M059J (cell line): ENCODE measurements around the gene CLDND2. TPM values are rescaled to one million over a fixed set of nuclear protein-coding genes. Genes with fewer than 3 reads are reported as not detected.
A peak's percentile ranks its signal among the peaks of the same experiment; 100 is the strongest.

Experiments
- DNase-seq: peaks from one replicate; pipeline ENCODE4 v3.0.0-alpha.2; 2012; ENCODE audit warnings: low read depth
- total RNA-seq: library from RNA; depleted of rRNA; stranded (reverse); fragments of >200 nt; shearing (Covaris generic); gene quantifications from 2 replicates; pipeline ENCODE4 v1.2.3, GENCODE V29; 2014

CLDND2 gene
- total RNA-seq, 1 experiment from 2014 or later = not detected

DNA sequence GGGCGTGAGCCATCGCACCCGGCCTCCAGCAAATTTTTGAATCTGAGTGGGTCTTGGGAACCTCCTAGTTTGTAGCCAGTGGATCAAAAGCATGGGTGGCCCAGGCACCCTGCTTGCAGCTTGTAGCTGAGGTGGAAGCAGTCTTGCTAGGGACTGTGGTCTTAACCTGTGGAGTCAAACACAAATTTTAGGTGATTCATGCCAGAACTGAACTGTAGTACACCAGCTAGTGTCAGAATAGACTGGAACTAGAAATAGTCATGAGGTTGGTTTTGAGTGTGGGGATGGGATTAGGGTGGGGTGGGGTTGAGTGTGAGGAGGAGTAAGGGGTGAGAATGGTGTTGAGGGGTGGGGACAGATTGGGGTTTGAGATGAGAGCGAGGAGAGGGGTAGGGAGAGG, 13.2 kb upstream of the CLDND2 start:
- no peak for DNase-seq

DNA sequence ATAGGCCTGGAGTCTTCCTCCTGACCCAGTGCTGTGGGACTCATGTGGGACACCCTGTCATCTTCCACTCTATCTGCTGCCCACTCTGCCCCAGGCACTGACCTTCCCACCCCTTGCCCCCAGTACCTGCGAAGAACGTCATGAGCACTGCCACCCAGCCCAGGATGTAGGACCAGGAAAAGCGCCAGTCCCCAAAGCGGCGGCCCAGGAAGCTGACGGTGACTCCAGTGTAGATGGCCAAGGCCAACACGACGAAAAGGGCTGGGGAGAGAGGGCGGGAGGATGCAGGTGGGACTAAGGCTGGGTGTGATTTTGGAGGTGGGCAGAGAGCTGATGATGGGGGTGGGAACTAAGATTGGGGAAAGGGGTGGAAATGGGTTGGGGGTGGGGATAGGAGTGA, 11.6 kb upstream of the CLDND2 start:
- no peak for DNase-seq

DNA sequence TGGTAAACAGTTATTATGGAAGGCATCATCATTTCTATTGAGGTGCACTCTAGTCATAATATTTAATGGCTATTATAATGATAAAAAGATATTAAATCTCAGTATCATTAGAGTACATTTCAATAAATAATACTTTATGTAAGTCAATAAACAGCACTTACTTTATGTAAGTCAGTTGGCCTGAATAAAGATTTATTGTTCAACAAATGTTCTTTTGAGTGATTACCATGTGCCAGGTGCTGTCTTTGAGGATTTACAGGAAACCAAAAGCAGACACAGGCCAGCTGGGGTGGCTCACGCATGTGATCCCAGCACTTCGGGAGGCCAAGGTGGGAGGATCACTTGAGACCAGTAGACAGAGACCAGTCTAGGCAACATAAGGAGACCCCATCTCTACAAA, 8.6 kb upstream of the CLDND2 start:
- no peak for DNase-seq

DNA sequence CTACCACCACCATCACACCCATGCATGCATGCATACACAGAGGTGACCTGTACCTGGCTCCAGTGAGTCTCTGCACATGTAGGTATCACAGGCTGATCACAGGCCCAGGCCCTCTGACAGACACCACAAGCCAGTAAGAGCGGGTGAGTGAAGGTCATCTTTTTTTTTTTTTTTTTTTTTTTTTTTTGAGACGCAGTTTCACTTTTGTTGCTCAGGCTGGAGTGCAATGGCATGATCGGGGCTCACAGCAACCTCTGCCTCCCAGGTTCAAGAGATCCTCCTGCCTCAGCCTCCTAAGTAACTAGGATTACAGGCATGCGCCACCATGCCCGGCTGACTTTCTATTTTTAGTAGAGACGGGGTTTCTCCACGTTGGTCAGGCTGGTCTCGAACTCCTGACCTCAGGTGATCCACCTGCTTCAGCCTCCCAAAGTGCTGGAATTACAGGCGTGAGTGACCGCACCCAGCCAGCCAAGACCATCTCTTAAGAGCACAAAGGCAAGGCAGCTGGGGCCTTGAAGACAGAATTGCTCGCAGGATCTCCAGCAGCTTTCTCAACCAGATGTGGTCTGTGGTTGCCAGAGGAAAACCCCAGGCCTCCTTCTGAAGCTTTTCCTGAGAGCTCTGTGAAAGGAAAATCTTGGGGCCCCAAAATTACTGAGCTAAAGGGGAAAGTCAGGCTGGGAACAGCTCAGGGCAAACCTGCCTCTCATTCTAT, 6.9 kb upstream of the CLDND2 start:
- DNase-seq = no peak

DNA sequence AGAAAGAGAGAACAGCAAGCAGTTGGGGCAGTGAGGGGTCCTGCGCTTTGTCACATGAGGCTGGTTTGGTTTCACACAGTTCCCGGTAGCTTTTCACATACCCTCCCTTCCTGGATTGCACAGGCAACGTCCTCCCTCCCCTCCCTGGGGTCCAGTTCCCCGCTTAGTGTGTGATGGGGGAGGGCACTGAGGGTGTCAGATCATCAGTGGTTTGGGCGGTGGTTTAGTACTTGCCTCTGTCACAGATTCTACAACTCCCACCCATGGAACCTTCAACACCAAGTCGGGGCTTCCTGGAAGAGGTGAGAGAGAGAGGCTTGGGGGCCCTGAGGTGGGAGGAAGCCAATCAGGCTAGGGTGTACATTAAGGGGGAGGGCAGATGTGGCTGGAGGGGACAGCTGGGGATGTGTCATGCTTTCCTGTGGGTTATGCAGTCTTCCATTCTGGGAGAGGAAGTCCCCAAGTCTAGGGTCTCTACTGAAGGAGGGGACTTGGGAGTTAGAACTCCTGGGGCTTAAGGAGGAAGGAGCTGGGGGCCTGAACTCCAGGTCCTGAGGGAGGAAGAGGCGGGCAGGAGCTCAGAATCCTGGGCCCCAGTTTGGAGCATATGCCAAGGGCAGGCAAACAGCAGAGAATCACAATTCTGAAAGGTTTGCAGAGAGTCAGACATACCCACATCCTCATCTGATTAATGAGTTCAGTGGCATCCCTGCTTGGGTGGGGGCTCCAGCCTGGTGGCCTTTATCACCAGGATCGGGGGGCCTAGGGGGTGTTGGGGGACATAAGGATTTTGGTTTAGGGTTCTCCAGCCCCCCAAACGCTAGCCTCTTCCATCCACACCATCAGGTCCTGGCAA, 4.1 kb upstream of the CLDND2 start, which contains the start of gene NKG7:
NKG7 (minus strand) TSS at position 6 of the 856 bp plus-strand sequence. CDS start 119 bp downstream, outside the sequence.
- DNase-seq = no peak

DNA sequence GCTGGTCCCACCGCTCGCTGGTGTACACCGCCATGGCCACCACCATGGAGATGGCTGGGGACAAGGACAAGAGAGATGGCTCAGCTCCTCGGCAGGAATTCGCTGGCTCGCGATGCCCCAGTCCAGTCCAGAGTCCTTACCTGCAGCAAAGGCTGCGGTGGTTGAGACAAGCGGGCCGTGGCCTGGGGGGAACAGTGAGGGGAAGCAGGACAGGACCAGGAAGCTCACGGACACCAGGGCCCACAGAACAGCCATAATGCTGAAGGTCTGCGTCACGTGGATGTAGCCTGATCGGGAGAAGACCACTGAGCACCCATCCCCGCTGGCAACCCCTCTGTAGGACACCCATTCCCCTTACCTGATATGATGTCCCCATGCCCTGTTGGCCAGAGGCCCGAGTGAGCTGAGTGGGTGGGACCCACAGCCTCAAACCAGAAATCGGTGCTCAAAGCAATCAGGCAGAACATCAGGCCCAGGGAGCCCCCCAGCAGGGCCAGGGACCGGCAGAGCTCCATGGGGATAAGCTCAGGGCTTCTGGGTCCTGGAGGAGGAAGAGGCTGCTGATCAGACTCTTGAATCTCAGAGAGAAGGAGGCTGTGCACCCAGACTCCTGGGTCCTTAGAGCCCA, 3.3 kb upstream of the CLDND2 start:
- DNase-seq = no peak

DNA sequence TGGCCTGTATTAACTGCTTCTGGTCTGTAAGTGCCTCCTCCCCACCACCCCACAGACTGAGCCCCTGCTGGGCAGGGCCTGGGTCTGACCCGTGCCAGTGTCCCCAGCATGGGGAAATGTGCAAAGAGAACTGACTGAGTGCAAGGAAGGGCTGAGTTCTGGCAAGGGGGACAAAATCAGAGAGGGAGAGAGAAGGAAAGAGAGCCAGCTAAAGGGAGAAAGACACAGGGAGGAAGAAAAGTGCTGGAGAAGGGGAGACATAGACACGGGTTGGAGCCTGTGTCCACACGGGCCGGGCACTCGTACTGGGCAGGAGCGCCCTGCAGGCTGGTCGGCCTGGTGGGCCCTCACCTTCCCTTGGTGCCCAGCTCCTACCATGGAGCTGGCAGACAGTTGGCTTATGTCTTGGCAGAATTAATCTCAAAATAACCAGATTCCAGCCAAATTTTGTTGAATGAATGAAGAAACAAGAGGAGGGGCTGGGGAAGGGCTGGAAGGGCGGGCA, 2.4 kb upstream of the CLDND2 start:
- no peak for DNase-seq

DNA sequence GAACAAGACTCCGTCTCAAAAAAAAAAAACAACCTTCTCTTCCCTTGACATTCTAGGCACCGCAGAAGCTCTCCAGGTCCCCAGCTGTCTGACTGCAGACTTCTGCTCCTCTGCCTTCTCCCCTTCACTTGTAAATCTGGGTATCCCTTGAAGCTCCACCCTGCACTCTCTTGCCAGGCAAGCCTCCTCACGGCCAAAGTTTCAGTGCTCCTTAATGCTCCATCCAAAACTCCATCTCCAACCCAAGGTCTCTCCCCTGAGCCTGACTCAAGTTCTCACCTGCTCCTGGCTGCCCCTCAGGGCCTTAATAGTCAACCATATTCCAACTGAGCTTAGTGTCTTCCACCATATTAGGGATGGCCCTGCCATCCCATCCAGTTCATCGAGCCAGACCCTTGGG, 1.4 kb upstream of the CLDND2 start:
- no peak for DNase-seq

DNA sequence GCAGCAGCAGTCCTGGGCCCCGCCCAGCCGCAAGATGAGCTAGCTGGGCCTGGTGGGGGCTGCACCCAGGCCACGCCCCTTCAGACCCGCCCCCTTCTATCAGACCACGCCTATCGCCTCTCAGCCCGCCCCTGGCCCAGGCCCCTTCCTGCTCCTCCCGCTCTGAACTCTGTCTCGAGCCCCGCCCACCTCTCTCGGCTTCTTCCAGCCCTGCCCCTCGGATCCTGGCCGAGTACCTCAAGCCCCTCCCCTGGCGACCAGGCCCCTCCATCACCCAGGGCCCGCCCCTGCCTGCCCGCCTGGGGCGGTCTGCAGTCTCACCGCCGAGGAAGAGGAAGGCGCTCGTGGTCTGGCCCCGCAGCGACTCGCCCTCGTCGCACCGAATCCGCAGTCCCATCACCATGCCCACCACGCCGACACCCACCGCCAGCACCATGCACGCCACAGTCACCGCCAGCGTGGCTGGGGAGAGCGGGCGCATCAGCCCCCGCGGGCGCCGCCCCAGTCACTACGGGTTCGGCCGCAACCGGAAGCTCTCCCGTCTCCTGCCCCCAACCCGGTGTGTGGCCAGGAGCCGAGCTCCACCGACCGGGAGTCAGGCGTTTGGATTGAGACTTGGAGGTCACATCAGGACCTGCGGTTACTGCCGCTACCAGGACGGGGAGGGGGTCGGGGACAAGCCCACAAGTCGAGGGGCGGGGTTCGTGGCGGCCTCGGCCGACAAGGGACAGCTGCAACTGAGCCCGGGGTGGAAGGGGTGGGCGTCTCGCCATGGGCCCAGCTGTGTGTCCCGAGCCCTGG, 1.0 kb downstream of the CLDND2 start:
- peak; percentile 97 for DNase-seq

DNA sequence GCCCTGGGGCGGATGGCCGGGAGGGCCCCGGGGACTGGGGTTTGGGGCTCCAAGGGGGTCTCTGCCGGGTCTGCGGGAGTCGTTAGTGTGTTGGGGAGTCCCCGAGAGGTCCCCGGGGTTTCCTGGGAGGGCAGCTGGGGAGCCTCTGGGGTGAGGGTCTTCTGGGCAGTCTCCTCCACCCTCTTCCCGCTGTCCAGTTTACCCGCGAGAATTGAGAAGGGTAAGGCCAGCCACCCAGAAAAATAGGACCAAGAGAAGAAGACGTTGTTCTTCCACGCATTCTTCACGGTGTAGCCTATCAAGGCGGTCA, 1.6 kb downstream of the CLDND2 start:
- DNase-seq = no peak

DNA sequence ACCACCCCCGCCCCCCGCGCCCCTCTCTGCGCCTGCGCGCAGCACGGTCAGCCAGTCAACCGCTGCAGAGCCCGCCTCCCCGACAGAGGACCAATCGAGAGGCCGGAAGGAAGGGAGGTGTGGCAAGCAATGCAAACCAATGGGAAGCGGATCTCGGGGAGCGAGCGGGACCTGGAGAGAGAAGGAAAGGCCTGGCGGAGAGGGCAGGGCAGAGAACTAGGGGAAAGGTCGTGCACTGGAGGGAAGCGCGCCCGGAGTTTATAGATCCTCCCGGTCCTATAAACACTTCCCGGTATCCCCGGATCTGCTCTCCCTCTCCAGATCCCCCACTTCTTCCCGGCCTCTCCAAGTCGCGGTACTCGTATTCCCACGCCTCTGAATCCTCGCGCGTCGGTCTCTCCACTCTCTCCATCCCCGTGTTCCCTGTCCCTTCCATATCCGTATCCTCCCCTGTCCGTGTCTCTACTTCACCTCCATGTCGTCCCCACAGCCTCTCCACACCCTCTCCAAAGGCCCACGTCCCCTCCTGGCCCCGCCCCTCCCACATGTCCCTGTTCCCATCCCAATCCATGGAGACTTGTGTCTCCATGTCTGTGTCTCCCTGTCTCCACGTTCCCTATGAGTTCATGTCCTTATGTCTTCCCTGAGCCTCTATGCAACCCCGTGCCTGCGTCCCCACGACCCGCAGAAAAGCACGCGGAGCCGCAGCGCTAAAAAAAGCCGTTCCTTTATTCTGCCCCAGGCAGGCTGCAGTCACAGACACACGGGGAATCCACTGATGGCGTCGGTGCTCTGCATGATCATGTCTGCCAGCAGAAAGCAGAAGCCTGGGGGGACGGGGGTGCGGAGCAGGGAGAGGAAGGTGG, 2.2 kb downstream of the CLDND2 start:
- peak; percentile 99 for DNase-seq

DNA sequence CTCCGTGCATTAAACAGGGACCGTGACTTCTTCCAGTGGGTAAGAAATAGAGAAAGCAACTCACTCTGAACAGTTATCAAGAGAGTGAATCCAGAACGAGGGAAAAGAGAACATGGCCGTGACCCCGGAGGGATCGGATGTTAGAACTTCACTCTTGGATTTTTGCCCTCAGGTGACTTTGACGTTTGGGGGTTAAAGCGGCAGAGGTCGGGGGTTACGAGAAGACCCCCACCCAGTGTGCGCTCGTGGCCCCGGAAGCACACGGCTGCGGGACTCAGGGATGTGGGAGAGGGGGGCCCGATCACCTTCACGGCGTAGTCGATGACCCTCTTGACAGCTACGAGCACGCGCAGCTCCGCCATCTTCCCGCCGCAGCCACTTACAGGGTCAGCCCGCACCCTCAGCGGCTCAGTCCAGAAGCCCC, 2.8 kb downstream of the CLDND2 start, which contains the start of gene ETFB:
ETFB (minus strand) TSS at position 424 of the 424 bp plus-strand sequence; CDS start at position 362, 62 bp downstream.
- DNase-seq = no peak

DNA sequence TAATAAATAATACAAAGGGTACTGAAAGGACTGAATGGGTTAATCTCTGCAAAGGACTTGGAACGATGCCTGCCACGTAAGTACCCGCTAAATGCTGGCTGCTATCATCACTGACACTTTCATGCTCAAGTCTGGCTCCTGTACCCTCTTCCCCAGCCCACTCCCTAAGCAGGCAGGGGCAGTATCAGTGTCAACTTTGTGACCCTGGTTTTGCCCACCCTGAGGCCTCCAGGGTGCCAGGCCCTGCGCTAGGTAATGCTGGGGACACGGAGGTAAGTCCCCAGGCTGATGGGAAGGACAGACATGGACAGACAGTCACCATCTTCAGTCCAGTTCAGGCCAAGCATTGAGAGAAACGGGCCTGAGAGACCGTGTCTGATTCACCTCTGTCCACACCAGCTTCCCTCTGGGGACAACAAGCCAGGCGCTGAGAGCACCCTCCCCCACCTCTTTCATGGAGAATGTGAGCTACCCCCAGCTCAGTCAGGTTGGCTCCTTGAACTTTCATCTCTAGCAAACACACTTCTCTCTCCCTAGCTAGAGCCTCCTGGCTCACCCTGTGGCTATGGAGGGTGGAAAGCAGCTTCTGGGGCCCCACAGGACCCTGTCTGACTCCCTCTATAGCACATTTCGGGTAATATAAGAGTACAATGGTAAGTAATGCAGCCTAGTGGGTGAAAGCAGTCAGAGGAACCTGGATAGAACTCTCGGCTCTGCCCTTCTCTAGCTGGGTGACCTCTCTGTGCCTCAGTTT, 3.4 kb downstream of the CLDND2 start:
- peak; percentile 68 for DNase-seq

DNA sequence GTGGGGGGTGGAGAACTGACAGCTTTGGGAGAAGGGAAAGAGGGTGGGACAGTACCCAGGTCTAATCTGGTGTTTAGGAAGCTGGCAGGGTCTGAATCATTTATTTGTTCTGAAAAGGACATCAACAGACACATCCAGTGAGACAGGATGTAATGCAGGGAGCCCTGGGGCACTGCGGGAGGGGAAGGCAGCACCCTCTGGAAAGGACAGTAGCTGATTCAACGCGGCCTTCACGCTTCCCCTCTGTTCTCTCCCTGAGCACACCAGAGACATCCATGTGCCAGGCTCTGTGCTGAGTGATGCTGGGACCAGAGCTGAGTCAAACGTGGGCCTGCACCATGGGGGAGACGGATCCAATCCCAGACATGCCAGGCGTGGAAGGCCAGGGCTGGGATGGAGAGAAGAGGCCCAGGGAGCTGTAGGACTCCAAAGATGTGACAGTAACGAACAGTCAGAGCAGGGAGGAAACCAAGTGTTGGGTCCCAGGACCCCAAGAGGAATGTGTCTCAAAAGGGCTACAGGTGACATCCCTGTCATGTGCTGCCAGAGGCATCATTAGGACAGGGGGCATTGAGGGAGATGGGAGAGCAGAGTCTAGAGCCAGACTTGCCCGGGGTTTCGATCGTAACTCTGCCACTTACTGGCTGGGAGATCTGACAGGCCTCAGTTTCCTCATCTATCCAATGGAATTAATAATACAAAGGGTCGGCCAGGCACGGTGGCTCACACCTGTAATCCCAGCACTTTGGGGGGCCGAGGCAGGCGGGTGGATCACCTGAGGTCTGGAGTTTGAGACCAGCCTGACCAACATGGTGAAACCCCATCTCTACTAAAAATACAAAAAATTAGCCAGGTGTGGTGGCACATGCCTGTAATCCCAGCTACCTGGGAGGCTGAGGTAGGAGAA, 4.3 kb downstream of the CLDND2 start:
- peak; percentile 74 for DNase-seq

DNA sequence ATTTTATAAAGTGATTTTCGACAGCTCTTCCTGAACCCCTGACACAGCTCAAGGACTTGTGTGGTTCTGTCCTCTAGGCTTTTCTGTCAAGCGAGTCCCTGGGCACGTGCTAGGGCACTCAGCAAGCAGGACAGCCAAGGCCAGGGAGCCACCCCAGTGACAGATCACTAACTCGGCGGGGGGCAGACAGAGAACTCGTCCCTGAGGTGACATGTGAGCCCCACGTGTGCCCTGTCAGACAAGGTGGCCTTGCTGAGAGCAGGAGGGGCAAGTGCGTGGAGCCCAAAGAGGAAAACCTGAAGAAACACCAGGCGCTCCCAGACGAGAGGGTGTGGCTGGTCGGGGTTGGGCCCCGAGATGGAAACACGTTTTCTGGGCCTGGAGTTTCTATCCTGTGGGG, 7.6 kb downstream of the CLDND2 start:
- no peak for DNase-seq

DNA sequence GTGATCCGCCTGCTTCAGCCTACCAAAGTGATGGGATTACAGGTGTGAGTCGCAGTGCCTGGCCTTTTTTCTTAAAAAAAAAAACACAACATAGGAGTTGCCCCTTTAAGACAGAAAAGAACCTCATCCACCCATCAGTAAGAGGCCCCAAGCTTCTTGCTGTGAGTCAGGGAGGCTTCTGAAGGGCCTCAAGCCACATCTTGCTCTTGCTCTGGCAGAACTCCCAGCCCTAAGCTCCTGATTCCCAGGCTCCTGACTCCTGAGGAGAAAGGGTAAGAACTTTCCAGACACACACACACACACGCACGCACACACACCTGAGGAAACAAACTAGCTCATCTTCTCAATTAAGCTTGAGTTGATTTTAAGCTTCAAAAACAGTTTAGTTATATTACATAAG, 9.5 kb downstream of the CLDND2 start:
- DNase-seq = peak; percentile 82

DNA sequence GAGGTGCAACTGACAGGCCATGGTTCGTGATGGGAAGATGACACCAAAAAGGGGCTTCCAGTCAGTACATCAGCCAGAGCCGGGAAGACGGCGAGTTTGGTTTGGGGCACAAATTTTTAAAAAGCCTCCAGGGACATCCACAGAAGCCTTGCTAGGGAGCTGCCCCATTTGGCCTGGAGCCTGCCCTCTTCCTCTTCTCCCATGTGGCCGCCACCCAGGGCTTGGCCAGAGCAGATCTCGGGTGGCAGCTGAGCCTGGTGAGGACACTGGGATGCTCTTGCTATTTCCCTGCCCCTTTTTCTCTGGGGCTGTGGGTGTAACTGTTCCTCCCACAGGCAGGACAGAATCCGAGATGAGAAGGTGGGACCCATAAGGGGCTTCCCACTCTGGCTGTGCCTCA, 10.9 kb downstream of the CLDND2 start:
- DNase-seq = no peak

DNA sequence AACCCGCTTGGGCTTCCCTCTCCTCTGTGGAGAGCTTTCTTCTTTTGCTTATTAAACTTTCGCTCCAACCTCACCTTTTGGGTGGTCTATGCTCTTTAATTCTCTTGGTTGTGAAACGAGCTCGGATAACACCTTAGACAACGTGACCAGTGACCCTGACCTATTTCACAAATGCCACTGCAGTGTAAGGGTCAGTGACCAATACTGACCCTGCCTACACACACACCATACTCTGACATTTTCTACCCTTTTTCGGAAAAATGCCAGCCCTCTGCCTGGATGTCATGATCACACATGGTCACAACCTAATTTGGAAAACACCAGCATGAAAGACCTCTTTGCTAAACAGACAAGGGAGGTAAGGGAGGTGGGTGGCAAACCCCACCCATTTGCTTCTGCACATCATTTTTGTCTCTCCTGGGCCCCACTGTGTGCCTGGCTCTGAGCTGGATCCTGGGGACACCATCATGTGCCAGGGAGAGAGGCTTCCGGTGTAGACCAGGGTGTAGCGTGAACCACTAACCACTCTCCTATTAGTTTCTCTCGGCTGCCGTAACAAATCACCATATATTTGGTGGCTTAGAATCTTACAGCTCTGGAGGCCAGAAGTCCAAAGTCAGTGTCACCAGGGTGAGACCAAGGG, 12.5 kb downstream of the CLDND2 start:
- DNase-seq = no peak
